Mesothelial cell of epicardium (in vitro differentiated cells): ENCODE results near the gene SEPHS1. TPM values are rescaled to one million over a fixed set of nuclear protein-coding genes. Genes with fewer than 3 reads are reported as not detected.

ENCODE experiments used
- DNase-seq, 2 experiments: peaks; one replicate each; pipeline ENCODE4 v3.0.0; 2021; ENCODE audit warnings: low spot score in 2 of 2; ENCODE audit not compliant: unreplicated experiment in 2 of 2
- H3K27ac Mint-ChIP-seq: 2 replicates; pipeline ENCODE4 v1.8.0; 2021; ENCODE audit warnings: mixed read lengths
- H3K27me3 Mint-ChIP-seq: 2 replicates; pipeline ENCODE4 v1.8.0; 2021; ENCODE audit warnings: low read depth, mixed read lengths
- H3K36me3 Mint-ChIP-seq: 2 replicates; pipeline ENCODE4 v1.8.0; 2021; ENCODE audit warnings: mixed read lengths
- H3K4me1 Mint-ChIP-seq: 2 replicates; pipeline ENCODE4 v1.8.0; 2021; ENCODE audit warnings: mixed read lengths
- H3K4me3 Mint-ChIP-seq: 2 replicates; pipeline ENCODE4 v1.8.0; 2021; ENCODE audit warnings: mild to moderate bottlenecking, moderate library complexity, mixed read lengths
- H3K9me3 Mint-ChIP-seq: 2 replicates; pipeline ENCODE4 v1.8.0; 2021; ENCODE audit warnings: mixed read lengths
- total RNA-seq: library from RNA; stranded (reverse); gene quantifications from 3 replicates; pipeline ENCODE4 v1.2.1, GENCODE V29; 2021
- TF ChIP-seq, protein P1 (sequence below): fragments of 200-600 bp; sonication (generic); IDR thresholded peaks from one replicate; pipeline ENCODE4 v1.5.0; 2021; ENCODE audit warnings: antibody characterized with exemption; ENCODE audit not compliant: unreplicated experiment

Gene SEPHS1
- total RNA-seq, 1 donor from 2014 or later, result 80.4 TPM

DNA sequence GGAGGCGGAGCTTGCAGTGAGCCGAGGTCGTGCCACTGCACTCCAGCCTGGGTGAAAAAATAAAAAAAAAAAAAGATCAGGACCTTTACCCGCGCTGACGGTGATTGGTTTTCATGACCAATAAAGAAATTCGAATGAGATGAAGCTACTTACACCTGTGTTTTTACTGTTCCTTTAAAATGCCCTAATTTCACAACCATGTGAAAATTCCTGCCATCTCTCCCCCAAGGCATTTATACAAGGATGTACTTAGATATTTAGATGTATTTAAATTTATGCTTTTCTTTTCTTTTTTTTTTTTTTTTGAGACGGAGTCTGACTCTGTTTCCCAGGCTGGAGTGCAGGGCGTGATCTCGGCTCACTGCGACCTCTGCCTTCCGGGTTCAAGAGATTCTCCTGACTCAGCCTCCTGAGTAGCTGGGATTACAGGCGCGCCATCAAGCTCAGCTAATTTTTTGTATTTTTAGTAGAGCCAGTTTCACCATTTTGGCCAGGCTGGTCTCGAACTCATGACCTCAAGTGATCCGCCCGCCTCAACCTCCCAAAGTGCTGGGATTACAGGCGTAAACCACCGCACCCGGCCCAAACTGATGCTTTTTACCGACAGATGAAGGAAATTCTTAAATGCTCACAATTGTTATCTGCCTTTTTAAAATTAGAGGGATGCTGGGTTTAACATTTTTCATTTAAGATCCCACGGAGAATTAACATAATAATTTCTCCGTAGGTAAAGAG is 45.1 kb downstream of the SEPHS1 start:
- Mint-ChIP-seq H3K27ac (peak overlapping the region; percentile 88), H3K36me3 (no peaks in the 10 kb centered on the region), H3K4me3 (no peak overlapping the region), H3K4me1 (peaks cover 9% of the 10 kb centered on the region), H3K9me3 (no peaks in the 10 kb centered on the region), H3K27me3 (no peaks in the 10 kb centered on the region)
- TF ChIP-seq, protein P1, sequence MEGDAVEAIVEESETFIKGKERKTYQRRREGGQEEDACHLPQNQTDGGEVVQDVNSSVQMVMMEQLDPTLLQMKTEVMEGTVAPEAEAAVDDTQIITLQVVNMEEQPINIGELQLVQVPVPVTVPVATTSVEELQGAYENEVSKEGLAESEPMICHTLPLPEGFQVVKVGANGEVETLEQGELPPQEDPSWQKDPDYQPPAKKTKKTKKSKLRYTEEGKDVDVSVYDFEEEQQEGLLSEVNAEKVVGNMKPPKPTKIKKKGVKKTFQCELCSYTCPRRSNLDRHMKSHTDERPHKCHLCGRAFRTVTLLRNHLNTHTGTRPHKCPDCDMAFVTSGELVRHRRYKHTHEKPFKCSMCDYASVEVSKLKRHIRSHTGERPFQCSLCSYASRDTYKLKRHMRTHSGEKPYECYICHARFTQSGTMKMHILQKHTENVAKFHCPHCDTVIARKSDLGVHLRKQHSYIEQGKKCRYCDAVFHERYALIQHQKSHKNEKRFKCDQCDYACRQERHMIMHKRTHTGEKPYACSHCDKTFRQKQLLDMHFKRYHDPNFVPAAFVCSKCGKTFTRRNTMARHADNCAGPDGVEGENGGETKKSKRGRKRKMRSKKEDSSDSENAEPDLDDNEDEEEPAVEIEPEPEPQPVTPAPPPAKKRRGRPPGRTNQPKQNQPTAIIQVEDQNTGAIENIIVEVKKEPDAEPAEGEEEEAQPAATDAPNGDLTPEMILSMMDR, result no peak
- DNase-seq, result no peak

DNA sequence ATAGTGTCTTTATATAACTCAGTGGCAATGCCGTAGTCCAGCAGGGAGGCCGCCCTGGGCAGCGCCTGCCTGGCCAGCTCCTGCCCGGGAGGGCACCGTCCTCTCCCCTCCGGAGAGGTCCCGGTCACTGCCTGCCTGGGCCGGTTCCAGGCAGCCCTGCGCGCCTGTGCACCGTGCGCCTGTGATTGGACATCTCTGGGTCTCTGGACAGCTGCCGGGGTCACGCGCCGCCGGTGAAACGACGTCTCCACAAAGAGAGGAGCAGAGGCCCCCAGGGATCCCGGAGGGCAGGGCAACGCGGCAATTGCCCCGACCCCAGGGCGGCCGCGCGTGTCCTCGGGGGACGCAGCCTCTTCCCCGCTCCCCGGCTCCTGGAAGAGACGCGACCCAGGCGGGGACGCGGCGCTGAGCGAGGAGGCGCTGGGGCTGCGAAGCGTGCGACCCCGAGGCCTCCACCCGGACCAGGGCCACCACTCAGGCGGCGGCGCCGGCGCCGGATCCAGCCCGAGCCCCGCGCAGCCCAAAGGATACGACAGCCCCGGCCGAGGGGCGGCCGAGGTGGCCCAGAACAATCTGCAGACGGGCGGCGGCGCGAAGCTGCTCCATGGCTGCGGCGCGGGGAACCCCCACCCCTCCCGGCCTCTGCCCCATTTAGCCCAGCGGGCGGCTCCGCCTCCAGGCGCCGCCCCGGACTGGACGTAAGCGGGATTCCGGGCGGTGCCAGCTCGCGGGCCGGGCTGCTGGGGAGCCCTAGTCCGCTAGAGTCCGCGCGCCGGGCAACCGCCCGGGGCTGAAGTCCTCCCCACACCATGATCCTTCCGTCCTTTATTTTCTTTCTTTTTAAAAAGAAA is 48.4 kb downstream of the SEPHS1 start, which contains the start of gene PHYH:
Gene PHYH, minus strand, starts transcription at position 628 of the 851 bp plus-strand sequence. Its CDS starts 22 bp downstream, at position 606.
- Mint-ChIP-seq H3K4me3 (peak within 1 kb of the TSS; percentile 72), H3K4me1 (peaks cover 9% of the 10 kb centered on the region), H3K27me3 (no peaks in the 10 kb centered on the region), H3K36me3 (no peaks in the 10 kb centered on the region), H3K9me3 (no peaks in the 10 kb centered on the region), H3K27ac (peak within 1 kb of the TSS; percentile 66)
- DNase-seq, result peak; percentile 52 to 74
- TF ChIP-seq, protein P1, result no peak

DNA sequence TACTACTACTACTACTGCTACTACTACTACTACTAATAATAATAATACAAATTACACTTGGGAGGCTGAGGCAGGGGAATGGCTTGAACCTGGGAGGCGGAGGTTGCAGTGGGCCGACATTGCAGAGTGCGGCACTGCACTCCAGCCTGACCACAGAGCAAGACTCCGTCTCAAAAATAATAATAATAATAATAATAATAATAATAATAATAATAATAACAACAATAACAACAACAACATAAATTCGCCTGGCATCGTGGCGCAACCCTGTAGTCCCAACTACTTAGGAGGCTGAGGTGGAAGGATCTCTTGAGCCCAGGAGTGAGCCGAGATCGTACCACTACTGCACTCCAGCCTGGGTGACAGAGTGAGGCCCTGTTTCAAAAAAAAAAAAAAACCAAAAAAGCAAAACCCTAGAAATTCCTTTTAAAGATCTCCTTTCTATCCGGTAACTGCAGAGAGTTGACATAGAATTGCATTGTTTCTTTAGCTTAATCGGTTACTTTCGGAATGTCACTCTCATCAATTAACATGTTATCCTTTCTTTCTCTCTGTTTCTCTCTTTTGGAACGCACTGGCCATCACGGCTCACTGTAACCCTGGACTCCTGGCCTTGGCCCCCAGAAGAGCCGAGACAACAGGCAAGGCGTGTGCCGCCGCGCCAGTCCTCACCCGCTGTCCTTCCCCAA is 49.2 kb downstream of the SEPHS1 start:
- TF ChIP-seq, protein P1, result no peak
- no peaks in the 10 kb centered on the region for H3K27me3 Mint-ChIP-seq
- no peaks in the 10 kb centered on the region for H3K36me3 Mint-ChIP-seq
- no peaks in the 10 kb centered on the region for H3K9me3 Mint-ChIP-seq
- DNase-seq, result no peak
- peak overlapping the region; percentile 72 for H3K4me3 Mint-ChIP-seq
- H3K4me1 Mint-ChIP-seq, result peaks cover 9% of the 10 kb centered on the region
- H3K27ac Mint-ChIP-seq, result peak overlapping the region; percentile 5

DNA sequence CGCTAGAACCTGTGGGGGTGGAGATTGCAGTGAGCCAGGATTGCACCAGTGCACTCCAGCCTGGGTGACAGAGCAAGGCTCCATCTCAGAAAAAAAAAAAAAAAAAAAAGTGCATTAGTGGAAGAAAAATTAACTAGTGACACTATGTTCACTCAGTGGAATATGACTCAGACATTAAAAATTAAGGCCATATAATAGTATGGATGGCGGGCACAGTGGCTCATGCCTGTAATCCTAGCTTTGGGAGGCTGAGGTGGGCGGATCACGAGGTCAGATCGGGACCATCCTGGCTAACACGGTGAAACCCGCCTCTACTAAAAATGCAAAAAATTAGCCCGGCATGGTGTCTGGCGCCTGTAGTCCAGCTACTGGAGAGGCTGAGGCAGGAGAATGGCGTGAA is 51.6 kb downstream of the SEPHS1 start:
- DNase-seq, result no peak
- no peaks in the 10 kb centered on the region for H3K27me3 Mint-ChIP-seq
- no peak overlapping the region for H3K27ac Mint-ChIP-seq
- no peak overlapping the region for H3K4me3 Mint-ChIP-seq
- no peaks in the 10 kb centered on the region for H3K9me3 Mint-ChIP-seq
- peaks cover 4% of the 10 kb centered on the region for H3K4me1 Mint-ChIP-seq
- H3K36me3 Mint-ChIP-seq, result peaks cover 7% of the 10 kb centered on the region
- TF ChIP-seq, protein P1, result no peak

DNA sequence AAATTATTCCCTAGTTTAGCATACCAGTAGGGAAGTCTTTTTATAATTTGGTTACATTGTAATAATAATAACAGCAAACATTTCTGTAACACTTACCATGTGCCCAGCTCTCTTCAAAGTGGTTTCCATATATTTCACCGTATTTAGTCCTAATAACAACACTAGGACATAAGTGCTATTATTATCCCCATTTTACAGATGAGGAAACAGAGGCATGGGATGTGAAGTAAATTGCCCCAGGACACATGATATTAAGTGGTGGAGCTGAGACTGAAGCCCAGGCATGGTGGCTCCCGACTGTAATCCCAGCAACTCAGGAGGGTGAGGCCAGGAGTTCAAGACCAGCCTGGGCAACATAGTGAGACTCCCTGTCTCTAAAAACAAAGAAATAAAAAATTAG is 53.3 kb downstream of the SEPHS1 start:
- Mint-ChIP-seq H3K27me3 (no peaks in the 10 kb centered on the region), H3K36me3 (peaks cover 7% of the 10 kb centered on the region), H3K4me1 (peaks cover 4% of the 10 kb centered on the region), H3K4me3 (no peak overlapping the region), H3K9me3 (no peaks in the 10 kb centered on the region), H3K27ac (no peak overlapping the region)
- TF ChIP-seq, protein P1, result no peak
- no peak for DNase-seq
